Stimulated activated CD8-positive, alpha-beta memory T cell treated with anti-CD3 and anti-CD28 coated beads, Interleukin-15, amount 100 ng/mL, for 1 hour (primary cell): ENCODE measurements around the gene KCNMB1.

ENCODE experiments used
- DNase-seq: peaks from one replicate; pipeline ENCODE4 v3.0.0-alpha.2; 2020; ENCODE audit warnings: low read depth

KCNMB1 gene

DNA sequence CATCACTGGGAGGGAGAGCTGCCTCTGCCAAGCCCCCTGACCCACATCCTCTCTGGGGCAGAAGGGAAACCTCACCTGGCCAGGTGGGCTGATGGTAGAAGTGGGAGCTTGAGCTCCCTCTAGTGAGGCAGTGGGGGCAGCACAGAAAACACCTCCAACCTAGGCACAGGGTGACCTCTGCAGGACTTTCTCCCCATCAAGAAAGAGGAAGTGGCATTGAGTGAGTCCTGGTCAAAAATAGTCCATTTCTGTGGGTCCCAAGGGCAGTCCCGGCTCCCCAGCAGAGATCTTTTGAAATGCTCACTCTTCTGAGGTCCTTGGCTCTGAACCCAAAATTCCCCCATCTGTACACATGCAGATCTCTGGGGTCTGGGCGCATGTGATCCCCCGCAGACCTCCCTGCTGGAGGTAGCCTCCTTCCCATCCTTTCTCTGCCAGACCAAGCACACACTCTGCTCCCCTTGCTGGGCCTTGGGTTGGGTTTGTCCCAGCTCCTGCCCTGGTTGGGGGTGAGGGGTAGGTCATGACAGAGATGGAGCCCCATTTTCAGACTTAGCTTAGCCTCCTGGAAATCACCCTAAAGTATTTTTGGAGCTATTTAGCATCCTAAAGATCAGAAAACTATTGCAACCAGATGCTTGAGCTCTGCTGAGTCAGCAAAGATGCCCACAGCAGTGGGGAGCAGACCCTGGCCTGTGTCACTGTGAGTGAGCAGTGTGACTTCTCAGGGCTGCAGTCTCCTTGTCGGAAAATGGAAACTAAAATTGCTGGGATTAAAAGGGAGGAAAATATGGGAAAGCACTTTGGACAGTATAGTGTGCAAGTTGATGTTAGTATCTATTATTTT is 50.0 kb downstream of the KCNMB1 start:
- DNase-seq = peak; percentile 52

DNA sequence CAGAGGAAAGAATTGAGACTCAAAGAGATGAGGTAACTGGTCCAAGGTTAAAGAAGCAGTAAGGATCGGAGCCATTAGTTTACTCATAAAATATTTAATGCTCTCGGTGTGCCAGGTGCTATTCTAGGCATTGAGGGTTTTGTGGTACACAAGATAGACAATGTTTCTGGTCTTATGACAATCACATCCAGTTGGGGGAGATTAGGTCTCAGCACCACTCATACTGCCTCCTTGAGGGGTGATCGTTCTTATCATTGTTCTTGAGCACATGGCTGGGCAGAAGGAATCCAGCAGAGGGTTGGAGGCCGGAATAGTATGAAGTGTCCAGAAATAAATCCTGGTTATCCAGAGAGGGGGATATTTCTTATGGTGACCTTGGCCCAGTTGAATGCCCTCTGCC is 50.9 kb downstream of the KCNMB1 start:
- no peak for DNase-seq

DNA sequence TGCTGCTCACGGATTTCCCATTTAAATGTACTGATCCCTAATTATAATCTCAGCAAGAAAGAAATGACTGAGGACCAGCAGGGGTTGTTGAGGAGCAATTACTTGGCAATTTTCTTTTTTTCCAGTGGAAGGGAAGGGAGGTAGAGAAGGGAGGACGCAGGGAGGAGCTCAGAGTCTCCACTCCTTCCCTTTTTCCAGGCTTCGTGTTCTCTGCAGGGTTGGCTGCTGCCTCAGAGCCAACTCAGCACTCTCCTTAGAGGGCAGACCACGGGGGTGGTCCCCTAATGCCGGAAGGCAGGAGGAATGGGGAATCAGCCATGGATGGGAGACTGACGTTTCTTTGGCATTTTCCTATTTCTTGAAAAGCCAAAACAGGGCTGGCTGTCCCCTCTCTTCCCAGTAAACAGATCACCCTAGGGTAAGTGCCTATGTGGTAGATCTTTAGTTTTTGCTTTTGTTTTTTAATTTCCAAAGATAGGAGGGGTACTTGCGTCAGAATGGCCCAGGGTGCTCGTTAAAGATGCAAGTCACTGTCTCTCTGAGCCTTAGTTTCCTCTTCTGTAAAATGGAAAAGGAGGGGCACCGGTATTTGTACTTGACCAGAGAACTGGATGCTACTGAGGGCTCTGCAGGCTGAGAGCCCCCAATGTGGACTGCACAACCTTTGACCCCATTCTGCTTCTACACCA is 52.0 kb downstream of the KCNMB1 start:
- DNase-seq = no peak

DNA sequence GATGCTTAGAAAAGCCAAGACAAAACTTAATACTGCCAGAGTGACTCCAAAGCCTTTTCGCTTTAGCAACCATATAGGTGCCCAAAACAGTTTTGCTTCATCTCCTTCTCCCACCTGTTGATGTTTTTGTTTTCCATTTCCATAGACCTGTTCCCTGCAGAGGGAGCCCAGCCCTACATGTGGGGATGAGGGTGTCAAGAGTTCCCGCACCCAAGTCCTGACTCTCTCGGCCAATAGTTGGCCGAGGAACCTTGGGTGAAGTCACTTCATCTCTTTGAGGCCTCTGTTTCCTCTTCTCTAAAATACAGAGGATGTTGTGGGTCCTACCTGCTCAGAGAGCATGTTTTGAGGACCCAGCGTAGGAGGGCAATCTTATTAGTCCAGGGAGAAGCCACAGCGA is 53.1 kb downstream of the KCNMB1 start:
- DNase-seq = no peak

DNA sequence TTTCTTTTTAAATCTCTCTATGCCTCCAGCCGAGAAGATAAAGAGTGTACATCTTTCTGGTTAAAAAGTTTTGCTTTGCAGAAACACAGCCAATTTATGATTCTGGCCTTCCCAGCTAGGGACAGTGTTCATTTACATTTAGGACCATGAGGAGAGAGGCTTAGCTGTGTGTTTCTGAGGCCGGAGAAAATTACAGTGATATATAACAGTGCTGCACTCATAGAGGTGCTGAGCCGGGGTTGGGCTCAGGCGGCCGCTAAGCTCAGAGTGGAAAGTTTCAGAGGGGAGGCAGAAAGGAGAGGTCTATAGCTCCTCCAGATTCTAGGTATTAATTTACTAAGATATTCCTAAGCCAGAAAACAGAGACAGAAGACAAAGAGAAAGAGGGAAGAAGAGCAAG is 54.5 kb downstream of the KCNMB1 start:
- no peak for DNase-seq

DNA sequence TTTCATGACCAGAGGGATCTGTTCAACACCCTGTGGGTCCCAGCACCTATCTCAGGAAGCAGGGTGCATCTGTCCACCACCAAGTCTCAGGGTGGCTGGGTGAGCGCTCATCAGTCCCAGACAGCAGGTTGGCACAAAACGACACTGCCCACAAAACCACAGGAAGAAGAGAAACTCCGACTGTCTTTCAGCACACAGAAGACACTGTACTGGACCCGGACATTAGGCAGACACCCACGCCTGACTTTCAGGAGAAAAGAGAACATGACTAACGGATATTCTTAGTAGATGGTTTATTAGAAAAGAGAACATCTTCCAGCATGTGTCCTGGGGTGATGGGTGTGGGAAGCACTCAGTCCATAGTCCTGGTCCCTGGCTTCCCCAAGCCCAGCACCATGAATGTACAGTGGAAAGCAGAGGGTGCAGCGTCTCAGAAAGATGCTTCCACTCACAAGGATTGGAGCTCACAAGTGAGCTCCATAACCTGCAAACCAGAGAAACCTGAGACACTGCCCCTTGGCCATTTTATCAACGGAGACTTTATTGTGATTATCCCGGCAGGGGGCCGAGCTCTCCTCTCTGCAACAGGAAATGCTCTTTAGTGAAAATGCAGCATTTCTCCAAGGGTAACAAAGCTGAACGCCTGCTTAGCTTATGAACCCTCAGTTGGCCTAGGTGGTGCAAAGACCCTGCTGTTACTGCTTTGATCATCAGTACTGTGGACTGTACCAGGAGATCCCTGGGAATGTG is 55.8 kb downstream of the KCNMB1 start:
- DNase-seq = peak; percentile 42

DNA sequence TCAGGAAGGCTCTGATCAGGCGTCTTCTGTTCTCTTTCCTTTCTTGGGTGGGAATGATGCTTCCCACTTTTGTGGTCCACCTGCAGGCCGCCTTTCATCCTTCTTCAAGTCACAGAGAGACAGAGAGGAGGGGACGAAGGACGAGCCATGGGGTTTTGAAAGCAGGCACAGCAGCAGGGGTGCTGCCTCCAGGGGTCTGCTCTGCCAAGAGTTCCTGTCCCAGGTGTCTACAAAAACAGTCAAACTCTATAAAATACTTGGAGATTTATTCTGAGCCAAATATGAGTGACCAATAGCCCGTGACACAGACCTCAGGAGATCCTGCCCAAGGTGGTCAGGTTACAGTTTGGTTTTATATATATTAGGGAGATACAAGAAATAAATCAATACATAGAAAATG is 57.1 kb downstream of the KCNMB1 start:
- no peak for DNase-seq

DNA sequence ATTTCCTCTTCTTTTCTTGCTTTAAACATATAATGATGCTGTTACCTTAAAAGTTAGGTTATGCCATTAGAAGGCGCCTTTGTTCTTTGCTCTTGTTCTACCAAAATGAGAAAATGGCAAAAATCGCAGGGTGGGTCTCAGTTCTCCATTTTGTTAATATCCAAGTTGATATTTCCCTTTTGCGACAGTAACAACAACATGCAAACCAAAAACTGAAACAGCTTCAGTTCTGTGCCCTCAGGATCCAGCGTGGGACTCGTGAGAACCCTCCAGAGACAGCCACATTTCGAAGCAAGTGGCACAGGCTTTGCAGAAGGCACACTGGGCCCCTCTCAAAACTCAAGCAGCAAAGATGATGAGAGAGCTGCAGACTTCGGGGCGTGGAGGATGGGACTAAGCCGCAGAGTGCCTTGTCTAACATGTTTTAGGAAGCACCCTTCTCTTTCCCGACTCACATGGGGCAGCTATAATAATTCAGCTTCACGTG is 58.6 kb downstream of the KCNMB1 start:
- no peak for DNase-seq

DNA sequence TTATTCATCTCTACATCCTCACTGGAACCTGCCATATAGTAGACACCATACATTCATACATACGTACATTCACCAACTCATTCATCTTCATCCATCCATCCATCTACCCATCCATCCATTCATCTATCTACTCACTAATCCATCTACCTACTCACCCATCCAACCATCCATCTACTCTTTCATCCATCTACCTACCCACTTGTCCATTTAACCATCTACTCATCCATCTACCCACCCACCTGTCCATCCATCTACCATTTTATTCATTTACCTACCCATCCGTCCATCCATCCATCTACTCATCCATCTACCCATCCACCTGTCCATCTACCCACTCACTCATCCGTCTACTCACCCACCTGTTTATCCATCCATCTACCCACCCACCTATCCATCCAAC is 59.6 kb downstream of the KCNMB1 start:
- DNase-seq = no peak

DNA sequence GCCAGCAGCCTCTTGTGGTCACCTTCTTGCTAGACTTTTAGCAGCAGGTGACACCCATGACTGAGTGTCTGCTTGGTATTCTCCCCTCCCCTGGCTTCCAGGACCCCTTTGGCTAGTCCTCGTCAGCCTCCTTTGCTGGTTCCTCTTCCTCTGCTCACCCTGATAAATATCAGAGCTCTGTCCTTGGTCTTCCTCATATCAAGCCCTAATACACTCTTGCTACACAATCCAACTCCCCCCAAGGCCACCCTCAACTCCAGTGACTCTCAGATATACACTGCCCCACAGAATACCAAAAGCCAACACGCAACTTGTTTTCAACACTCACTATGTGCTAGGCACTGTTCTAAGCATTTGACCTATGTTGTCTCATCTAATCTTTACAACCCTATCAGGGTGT is 61.3 kb downstream of the KCNMB1 start:
- DNase-seq = no peak

DNA sequence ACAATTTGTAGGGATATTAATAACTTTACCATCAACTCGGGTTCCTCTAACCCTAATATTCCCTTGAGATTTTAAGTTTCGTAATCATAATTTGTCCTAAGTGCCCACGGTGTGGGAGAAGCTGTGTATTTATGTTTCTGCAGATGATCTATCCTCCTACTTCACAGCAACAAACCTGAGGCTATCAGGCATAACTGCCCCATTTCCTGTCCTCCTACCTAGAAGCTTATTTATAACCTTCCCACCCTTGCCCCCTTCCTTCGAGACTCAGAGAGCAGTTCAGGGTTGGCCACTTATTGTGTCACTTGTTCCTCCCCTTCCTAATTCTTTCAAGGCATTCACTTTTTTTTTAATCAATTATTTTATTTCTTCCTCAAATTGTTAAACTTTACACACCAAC is 62.0 kb downstream of the KCNMB1 start:
- DNase-seq = no peak
